HG03175 (cell line): Measurements from ENCODE around the gene CLCNKB.

Experiments
- ATAC-seq: cut with Tn5 transposase; IDR thresholded peaks from one replicate; pipeline ENCODE4 v1.9.1; 2021; ENCODE audit warnings: mild to moderate bottlenecking, moderate library complexity; ENCODE audit not compliant: unreplicated experiment

Gene CLCNKB

GRCh38 chr1:16091296-16091695 lies 47.7 kb downstream of the CLCNKB start:
- no peak for ATAC-seq

- no peak for ATAC-seq
Observed at GRCh38 chr1:16092097-16092922, 48.7 kb downstream of the CLCNKB start.

- ATAC-seq = no peak
Observed at GRCh38 chr1:16092923-16093511, 49.4 kb downstream of the CLCNKB start.

- no peak for ATAC-seq
Observed at GRCh38 chr1:16093611-16094010, 50.0 kb downstream of the CLCNKB start.

- ATAC-seq = no peak
Observed at GRCh38 chr1:16094453-16095158, 51.0 kb downstream of the CLCNKB start.

GRCh38 chr1:16095447-16095846 lies 51.9 kb downstream of the CLCNKB start:
- ATAC-seq = no peak

- no peak for ATAC-seq
Observed at GRCh38 chr1:16099412-16099811, 55.8 kb downstream of the CLCNKB start.

- no peak for ATAC-seq
Observed at GRCh38 chr1:16101623-16102022, 58.0 kb downstream of the CLCNKB start.
